Coronary artery (tissue), 2 donors: ENCODE results near the gene RHCG.

Source experiments
- DNase-seq: peaks from one replicate; pipeline ENCODE4 v3.0.0-alpha.2; 2017; ENCODE audit warnings: low spot score
- H3K27ac ChIP-seq, 2 donors: fragments of 200-600 bp; sonication (generic); one replicate each; pipeline ENCODE4 v1.5.1; 2016 to 2019
- H3K4me3 ChIP-seq: fragments of 200-600 bp; sonication (generic); 2 replicates; pipeline ENCODE4 v1.5.1; 2016; ENCODE audit warnings: mild to moderate bottlenecking, moderate library complexity
- CTCF ChIP-seq: fragments of 200-600 bp; sonication (generic); IDR thresholded peaks from one replicate; pipeline ENCODE4 v1.5.1; 2019; ENCODE audit warnings: antibody characterized with exemption

Gene RHCG

GRCh38 chr15:89515477-89515876 is 19.1 kb upstream of the RHCG start:
- Histone ChIP-seq H3K27ac (no peak overlapping the region), H3K4me3 (no peak overlapping the region)
- TF ChIP-seq CTCF, result no peak
- DNase-seq, result no peak

- no peak for TF ChIP-seq CTCF
- no peak overlapping the region for H3K4me3 ChIP-seq
- DNase-seq, result no peak
- no peak overlapping the region for H3K27ac ChIP-seq
Measured at GRCh38 chr15:89514596-89515406, 18.4 kb upstream of the RHCG start.

DNA sequence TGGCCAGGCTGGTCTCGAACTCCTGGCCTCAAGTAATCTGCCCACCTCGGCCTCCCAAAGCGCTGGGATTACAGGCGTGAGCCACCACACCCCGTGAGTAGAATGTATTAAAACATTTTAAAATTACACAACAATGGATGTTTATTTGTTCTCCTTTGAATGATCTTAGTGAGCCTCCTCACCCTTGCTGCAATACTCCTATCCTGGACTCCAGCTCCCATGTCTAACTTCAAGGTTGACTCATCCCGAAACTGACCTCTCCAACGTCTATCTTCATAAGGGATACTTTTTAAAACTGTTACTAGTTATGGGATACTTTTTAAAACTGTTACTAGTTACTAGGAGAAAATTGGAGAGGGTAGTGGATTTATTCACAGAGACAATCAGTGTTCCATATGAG is 17.8 kb upstream of the RHCG start:
- no peak overlapping the region for H3K4me3 ChIP-seq
- no peak for TF ChIP-seq CTCF
- H3K27ac ChIP-seq, result no peak overlapping the region
- no peak for DNase-seq

DNA sequence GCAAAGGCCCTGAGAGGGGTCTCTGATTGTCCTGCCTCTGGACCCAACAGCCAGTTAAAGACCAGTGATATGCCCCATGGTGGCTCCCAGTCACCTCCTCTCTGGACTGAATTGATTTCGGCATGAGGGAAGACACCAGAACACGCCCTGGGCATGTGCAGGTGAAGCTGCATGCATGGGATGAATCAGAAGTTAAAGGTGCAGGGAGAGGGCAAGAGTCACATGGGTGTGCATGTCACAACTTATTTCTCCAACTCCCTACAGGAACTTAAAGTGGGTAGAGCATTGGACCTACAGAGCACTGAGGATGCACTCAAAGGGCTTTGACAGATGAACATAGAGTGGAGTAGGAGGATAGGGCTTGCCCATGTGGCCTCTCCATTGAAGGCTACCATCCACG is 16.9 kb upstream of the RHCG start:
- no peak for DNase-seq
- TF ChIP-seq CTCF, result no peak
- H3K27ac ChIP-seq, result no peak overlapping the region
- H3K4me3 ChIP-seq, result no peak overlapping the region

- Histone ChIP-seq H3K27ac (no peak overlapping the region), H3K4me3 (no peak overlapping the region)
- peak; percentile 54 for DNase-seq
- TF ChIP-seq CTCF, result no peak
Measured at GRCh38 chr15:89512631-89513030, 16.2 kb upstream of the RHCG start.

GRCh38 chr15:89506026-89506686 is 9.8 kb upstream of the RHCG start:
- Histone ChIP-seq H3K27ac (no peak overlapping the region), H3K4me3 (no peak overlapping the region)
- no peak for TF ChIP-seq CTCF
- DNase-seq, result peak; percentile 22

- peak; percentile 52 for DNase-seq
- H3K4me3 ChIP-seq, result no peak overlapping the region
- TF ChIP-seq CTCF, result no peak
- no peak overlapping the region for H3K27ac ChIP-seq
Measured at GRCh38 chr15:89504166-89504565, 7.8 kb upstream of the RHCG start.
